ENCODE results near the gene LHX4.

- TF ChIP-seq EP300 (IDR thresholded peaks at IDR 0.05) (no peak), CTCF (IDR thresholded peaks at IDR 0.05) (no peak), POLR2A (IDR thresholded peaks at IDR 0.05) (no peak)
Measured at GRCh38 chr1:180221462-180221861, 8.6 kb upstream of the LHX4 start.

Measured in suprapubic skin (tissue), 3 donors.